Stimulated activated CD8-positive, alpha-beta memory T cell treated with anti-CD3 and anti-CD28 coated beads, Interleukin-15, amount 100 ng/mL, for 24 hours (primary cell): ENCODE data around the gene TP53I11.

Source experiments
- DNase-seq: peaks from one replicate; pipeline ENCODE4 v3.0.0-alpha.2; 2020; ENCODE audit warnings: low read depth

TP53I11 gene

DNA sequence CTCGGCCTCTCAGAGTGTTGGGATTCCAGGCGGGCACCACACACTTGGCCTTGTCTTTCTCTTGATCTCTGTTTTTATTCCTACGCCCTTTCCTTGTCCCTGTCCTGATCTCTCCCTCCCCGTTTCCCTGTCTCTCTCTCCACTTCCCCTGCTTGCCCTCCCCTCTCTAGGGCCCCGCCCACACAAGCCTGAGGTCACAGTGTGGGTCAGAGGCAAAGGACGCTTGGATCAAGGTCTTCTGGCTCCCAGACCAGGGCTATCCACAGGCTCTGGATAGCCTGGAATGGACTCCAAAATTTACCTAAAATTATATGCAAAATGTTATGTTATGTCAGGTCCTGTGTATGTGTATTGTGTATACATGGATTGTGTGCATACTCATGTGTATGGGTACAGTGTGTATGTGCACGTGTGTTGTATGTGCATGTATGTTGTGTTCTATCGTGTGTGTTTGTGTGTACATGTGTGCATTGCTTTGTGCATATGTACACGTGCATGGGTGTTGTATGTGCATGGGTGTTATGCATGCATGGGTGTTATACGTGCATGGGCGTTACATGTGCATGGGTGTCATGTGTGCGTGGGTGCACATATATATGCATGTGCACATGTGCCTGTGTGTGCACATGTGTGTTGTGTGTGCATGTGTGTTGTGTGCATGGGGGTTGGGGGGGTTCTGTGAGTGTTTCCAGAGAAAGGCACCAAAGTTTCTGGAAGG is 38.3 kb downstream of the TP53I11 start:
- DNase-seq: no peak

DNA sequence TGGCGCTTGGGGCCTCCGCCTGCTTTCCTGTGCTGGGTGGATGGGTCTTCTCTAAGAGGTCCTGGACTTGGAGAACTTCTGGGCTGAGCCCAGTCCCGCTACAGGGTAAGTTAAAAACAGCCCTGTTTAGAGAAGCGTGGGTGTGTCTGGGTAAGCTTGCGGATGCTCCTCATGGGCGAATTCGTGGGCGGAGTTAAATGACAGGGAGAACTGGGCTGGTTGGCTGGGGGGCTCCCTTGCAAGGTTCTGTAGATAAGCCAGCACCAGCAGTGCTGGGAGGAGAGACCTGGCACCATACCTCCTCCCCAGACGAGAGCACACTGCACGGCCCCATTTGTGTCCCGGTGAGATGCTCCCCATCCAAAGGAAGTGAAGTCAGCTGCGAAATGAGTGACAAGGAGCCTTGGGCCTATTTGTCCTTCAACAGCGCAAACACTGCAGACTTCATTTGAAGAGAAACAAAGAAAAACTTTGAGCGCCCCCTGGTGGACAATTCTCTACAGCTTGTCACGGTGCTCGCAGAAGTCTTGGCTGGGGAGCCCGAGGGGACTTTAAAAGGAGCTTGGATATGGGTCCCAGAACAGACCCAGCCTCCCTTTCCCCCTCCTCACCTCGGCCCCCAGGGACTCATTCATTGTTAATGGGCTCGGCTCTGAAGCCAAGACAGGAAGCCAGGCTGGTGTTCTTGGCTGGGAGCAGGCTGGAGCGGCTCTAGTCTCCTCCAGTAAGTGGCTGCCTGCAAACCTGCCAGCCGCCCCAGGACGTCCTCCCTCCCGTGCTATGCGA is 39.5 kb downstream of the TP53I11 start:
- peak; percentile 79 for DNase-seq

DNA sequence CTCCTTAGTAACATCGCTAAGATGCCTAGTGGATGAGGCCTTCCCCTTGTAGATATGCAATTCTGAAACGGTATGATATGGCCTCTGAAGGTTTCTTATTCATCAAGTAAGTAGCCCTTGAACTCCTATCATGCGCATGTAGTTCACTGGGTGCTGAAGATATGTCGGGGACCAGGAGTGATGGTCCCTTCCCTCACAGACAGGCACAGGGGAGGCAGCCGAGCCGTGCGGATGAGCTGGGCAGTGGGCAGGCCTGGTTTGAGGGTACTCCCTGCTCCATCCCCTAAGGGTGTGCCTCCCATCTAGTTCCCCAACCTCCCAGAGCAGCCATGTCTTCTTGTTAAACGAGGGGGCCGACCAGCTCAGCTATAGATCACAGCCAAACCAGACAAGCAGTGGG is 40.1 kb downstream of the TP53I11 start:
- no peak for DNase-seq

DNA sequence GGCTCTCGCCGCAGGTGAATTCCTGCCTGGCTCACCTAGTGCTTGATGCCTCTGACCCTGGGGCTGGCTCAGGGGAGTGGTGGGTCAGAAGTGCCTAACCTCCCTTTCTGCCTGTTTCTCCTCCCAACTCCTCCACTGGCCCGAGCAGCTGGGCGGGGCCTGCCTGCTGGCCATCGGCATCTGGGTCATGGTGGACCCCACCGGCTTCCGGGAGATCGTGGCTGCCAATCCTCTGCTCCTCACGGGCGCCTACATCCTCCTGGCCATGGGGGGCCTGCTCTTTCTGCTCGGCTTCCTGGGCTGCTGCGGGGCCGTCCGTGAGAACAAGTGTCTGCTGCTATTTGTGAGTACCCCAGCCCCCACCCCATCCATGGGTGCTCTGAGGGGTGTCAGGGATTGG is 41.1 kb downstream of the TP53I11 start:
- DNase-seq: no peak

DNA sequence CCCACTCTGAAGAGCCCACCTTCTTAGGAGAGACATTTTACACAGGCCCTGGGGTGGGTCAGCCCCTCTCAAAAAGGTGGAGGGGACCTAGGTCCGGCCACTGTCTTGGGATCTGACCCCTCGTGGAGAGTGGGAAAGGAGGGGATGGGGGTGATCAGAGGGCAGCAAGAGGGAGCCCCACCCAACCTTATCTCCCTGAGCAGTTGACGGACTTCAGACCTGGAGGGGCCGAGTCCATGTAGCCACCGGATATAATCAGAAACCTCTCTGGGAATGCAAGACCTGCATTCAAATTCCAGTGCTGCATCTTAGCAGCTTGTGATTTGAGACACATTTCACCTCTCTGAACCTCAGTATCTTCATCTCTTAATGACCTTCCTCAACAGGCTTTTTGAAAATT is 44.0 kb downstream of the TP53I11 start:
- no peak for DNase-seq

DNA sequence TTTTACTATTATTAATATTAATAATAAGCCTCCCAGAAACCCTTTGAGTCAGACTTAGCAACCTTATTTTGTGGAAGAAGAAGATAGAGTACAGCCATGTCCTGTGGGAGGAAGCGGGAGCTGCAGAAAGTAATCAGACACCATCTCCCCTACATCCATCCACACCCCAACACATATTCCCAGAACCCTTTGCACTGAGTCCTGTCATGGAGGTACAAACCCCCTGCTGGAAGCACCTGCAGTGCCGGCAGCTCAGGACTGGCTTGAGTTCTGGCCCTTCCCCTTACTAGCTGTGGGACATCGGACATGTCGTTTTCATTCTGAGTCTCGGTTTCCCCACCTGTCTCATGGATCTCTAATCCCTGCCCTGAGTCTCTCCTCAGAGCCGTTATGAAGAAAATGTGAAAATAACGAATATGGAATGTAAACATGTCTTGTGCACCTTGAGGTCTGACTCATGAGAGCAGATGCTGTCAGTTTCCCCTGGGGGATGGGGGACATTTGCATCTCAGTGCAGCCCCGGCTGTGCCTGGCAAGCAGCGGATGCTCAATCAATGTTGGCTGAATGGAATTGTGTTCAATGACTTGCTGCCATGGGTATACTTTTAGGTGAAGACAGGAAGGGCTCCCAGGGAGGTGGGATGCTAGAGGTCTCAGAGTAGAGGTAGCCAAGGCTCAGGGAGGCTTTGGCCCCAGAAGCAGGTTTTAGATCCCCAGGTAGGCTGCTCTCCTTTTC is 45.4 kb downstream of the TP53I11 start:
- no peak for DNase-seq

DNA sequence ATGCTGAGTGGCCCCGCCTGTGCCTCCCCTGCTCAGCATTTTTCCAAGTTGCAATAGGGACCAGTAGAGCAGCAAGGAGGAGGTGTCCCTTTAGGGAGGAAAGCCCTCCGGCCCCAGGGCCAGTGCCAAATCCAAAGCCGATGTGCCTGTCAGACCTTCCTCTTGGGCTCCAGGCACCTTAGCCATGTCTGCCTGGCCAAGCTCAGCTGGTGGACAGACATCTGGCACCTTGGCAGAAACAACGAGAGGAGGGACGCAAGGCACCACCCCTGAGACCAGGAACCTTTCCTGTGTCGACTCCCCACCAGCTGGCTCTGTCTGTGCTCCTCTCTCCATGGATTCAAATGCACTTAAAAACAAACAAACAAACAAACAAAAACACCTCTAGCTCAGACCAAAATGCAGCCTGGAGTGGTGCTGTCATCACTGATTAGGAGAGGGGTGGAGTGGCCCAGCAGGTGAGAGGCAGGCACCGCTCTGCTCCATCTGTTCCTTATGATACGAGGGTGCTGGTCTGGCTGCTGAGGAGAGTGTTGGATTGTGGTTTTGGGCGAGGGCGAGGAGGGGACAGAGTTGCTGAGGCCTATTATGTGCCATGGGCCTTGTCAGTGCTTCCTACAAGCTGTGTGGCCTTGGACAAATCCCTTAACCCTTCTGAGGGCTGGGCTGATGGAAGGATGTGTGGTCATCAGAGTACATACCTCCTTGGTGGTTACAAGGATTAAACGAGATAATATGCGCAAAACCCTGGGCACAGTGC is 46.2 kb downstream of the TP53I11 start:
- no peak for DNase-seq

DNA sequence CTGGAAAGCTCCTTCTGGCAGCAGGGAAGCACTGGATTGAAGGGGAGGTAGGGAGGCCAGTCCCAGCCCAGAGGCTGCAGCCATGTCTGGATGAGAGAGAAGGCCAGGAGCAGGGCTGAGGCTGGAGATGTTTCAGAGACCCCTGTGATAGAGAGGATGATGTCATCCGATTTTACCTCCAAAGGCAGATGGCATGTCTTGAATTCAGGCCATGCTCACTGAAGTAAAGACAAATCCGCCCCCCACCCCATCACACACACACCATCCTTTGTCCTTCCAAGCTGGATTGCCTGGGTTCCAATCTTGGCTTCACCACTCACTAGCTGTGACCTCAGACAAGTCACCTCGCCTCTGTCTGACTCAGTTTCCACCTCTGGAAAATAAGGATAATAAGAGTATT is 47.2 kb downstream of the TP53I11 start:
- no peak for DNase-seq

DNA sequence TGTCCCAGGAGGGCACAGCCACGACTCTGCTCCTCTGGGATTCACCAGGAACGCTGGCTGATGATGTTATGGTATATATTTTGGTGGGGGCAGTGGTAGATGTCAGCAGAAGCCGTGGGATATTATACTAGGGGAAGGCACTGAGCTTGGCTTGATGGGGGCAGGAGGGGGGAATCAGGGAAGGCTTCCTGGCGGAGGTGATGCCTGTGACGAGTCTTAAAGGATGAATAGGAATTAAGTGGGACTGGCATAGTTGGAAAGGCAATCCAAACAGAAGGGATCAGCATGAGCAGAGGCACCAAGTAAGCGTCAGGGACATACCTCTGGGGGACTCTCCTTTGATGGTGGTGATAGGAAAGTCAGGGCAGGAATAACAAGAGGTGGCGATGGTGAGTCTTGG is 47.6 kb downstream of the TP53I11 start:
- no peak for DNase-seq

DNA sequence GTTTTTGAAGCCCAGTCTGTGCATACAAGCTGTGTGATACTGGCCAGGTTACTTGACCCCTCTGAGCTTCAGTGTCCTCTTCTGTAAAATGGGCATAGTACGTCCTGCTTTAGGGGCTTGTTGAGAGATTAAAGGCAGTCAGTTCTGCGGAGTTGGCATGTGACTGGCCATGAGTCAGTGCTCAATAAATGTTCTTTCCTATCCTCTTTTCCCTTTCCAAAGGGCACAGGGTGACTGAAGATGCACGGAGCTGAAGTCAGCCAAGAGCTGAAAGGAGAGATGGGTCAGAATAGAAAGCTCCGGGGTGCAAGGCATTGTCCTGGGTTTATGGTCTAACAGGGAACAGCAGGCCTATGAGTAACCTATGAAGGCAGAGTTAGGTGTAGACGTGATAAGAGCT is 48.9 kb downstream of the TP53I11 start:
- no peak for DNase-seq

DNA sequence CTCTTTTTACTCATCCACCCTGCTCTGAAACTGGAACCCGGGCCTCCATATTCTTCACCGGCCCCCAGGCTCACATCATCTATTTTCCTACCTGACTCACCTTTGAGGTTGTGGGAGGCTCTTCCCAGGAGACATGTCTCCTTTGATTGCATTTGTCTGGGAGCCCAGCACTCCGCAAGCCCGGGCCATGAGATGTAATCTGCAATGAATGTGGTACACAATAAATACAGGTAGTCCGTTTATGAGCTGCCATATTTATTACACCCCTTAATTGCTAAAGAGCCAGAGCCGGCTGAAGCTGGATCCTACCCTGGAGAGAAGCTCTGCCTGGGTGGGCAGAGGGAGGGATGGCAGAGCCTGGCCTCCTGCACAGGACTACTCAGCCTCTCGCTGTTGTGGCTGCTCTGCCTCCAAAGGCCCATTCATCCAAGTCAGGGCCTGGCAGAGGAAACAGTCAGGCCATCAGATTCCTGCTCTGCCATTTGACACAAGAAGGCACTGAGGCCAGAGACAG is 49.5 kb downstream of the TP53I11 start:
- no peak for DNase-seq

DNA sequence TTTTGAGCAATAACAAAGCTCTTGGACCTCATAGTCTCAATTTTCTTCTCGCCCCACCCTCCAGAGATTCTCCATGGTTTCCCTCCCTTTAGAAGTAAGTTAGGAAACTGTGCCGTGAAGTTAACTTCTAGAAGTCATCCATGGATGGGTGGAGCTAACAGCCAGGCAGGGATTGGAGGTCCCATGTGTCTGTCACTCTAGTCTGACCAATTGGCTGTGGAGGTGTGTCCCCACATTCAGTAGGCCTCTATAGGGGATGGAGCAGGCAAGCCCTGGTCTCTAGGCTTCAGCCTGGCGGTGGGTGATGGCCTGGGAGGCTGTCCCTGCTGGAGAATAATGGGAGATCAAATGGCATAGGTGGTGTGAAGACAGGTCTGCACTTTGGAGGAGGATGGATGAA is 50.7 kb downstream of the TP53I11 start:
- no peak for DNase-seq

DNA sequence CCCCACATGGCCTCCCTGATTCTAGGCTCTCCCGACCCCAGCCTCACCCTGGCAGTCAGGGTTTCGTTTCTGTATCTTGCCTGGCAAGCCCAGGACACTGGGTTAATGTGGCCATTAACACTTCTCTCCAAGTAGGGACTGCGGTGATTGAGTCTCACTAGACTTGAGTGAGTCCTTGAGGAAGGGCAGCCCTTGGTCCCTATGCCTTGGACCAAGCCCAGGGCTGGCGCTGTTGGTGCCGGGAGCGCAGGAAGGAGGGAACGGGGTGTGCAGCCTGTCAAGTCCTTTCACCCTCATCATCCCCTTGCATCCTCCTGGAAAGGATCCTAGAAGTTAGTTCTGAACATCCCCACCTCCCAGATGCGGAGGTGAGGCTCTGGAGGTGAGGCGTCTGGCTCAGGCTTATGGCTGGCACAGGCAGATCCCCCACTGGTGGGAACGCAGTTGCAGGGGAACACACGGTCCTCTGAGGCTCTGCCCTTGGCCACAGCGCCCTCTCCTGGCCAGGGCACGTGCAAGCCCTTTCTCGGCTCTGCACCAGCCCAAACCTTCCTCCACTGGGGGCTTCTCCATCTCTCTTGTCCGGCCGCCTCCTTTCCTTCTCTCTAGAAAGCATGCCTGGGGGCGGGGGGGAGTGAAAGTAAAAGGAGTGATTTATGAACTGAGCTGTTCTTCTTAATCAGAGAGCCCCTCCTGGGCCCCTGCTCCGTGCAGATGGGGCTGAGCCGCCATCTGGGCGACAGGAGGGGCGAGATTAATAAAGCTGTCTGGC is 56.7 kb downstream of the TP53I11 start:
- peak; percentile 51 for DNase-seq

DNA sequence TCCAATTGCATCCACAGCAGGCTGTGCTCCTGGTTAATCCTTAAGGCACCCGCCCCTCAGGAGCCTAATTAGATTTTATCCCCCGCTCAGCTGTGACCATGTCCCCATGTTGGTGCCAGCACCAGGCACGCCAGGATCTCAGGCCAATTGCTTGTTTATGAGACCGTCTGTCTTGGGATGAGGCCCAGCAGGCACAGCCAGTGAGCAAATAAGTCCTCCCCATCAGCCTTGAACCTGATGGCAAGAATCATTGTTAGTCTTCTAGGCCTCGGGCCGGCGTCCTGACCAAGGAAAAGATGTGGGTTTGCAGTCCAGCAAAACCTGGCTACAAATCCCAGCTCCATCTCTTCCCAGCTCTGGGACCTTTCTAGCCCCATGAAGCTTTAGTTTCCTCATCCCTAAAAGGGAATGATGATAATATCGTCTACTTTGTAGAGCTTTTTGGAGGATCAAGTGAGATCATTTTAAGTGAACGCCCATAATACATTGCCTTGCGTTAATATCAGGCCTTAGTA is 57.3 kb downstream of the TP53I11 start:
- no peak for DNase-seq

DNA sequence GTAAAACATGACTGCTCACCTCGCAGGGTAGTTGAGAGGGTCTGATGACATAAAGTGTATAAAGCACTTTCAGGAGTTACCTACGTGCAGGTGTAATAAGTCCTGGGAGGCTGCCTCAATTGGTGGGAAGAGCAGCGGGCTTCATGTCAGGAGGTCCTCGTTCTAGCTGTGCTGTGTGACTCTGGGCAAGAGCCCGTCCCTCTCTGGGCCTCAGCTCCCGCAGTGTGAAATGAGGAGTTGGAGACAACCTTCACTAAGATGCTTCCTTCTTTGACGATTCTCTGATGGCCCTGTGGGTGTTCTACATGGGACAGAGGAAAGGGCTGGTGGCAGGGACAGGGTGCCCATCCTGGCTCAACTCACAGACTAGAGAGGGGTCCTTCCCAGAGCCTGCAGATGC is 57.8 kb downstream of the TP53I11 start:
- DNase-seq: no peak

DNA sequence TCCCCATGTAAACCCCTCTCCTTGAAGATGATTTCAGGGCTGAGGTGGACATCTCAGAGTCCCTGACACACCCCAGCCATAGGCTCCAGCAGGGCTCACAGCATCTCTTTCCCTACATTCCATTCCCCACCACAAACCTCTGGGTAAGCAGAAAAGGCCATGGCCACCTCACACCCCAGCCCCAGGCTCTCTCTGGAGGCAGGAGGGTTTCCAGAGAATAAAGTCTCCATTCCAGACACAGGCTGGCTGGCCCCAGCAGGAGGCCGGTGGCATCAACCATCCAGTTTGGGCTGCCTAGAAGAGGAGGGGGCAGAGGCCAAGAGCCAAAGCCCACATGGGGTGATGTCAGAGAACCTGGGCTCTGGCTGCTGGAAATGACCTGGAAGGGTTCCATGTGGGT is 61.4 kb downstream of the TP53I11 start:
- DNase-seq: no peak

DNA sequence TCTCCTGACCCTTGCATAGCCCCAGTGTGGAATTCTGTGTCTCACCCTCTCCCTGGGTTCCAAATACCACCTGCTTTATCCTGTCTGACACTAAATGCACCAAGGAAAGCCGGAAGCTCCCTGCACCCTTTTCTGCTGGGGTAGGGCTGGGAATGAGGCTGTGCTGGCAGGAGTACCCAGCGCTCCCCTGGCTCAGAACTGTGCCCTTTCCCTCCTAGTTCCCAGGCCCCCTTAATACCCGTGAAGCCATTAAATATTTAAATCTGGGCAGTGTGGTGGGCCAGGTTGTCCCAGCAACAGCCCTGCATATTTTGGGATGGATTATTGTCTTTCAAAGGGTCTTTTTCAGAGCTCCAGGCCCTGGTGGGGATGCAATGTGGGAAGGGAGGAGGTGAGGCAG is 63.0 kb downstream of the TP53I11 start:
- no peak for DNase-seq

DNA sequence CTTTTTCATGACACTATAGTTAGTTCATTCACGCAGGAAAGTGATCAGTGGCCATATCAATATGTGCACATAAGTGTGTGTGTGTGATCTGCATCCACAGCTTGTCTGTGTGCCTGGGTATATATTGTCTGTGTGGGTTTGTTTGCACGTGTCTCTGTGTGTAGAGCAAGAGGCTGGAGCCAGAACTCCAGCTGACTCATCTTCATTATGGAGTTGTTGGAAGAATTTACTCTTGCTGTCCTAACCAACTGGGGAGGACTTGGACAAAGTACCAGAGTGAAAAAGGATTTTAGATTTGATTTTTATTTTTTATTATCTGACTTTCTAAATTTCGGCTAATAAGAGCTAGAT is 63.9 kb downstream of the TP53I11 start:
- DNase-seq: no peak

DNA sequence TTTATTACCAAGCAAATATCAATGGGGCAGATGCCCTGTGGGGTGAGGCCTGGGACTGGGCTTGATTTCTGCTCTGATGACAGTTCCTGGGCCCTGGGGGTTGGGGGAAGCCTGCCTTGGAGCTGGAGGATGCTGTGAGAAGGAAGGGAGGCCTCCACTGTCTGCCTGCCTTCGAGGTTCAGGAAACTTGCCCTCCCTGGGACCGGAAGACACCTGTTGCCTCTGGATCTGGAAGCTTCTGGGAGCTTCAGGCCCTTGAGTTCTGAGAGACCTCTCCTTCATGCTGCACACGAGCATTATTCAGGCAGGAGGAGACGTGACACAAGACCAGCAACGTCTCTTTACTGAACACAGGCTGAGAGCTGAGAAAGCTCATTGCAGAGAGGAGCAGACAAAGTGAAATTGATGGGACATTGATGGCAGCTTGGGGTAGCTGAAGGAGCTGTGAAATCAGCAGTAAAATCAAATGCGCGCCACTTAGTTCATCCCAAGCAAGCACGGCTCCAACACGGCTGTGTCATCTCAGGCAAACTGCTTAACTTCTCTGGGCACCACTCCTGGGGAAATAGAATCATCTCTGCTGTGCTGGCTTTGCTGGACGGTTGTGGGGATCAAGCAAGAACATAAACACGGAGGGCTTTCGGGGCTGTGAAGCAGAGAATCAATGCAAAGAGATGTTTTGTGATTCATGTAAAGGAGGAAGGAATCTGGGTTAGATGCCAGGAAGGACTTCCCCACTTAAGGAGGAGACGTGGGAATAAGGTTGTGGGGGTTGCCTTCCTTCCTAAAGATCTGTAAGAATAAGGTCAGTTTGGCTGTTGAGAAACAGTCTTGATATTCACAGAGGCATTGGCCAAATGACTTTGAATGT is 64.5 kb downstream of the TP53I11 start:
- no peak for DNase-seq
